BE2C (cell line): Measurements from ENCODE around the gene BIRC7.

Experiments used
- DNase-seq: peaks from one replicate; pipeline ENCODE4 v3.0.0-alpha.2; 2020
- H3K27me3 ChIP-seq: fragments of 250-450 bp; sonication (Bioruptor Pico); 2 replicates; pipeline ENCODE4 v1.5.1; 2020; ENCODE audit warnings: mild to moderate bottlenecking
- H3K36me3 ChIP-seq: fragments of 250-450 bp; sonication (Bioruptor Pico); 2 replicates; pipeline ENCODE4 v1.5.1; 2020; ENCODE audit warnings: mild to moderate bottlenecking
- H3K4me1 ChIP-seq: fragments of 250-450 bp; sonication (Bioruptor Pico); 2 replicates; pipeline ENCODE4 v1.5.1; 2020
- H3K4me3 ChIP-seq: 2 replicates; pipeline ENCODE4 v1.5.1; 2011; ENCODE audit warnings: low read depth, low read length
- H3K9me3 ChIP-seq: fragments of 250-450 bp; sonication (Bioruptor Pico); 2 replicates; pipeline ENCODE4 v1.5.1; 2020
- CTCF ChIP-seq: IDR thresholded peaks from 2 replicates; pipeline ENCODE4 v1.5.1; 2012; ENCODE audit warnings: mild to moderate bottlenecking, low read depth, low read length

BIRC7 gene

GRCh38 chr20:63264000-63264399 lies 28.3 kb downstream of the BIRC7 start:
- DNase-seq: no peak
- H3K4me1 ChIP-seq: no peaks in the 10 kb centered on the region
- no peaks in the 10 kb centered on the region for H3K9me3 ChIP-seq
- H3K4me3 ChIP-seq: no peak overlapping the region
- no peak for TF ChIP-seq CTCF
- H3K27me3 ChIP-seq: peaks cover 17% of the 10 kb centered on the region
- H3K36me3 ChIP-seq: no peaks in the 10 kb centered on the region

DNA sequence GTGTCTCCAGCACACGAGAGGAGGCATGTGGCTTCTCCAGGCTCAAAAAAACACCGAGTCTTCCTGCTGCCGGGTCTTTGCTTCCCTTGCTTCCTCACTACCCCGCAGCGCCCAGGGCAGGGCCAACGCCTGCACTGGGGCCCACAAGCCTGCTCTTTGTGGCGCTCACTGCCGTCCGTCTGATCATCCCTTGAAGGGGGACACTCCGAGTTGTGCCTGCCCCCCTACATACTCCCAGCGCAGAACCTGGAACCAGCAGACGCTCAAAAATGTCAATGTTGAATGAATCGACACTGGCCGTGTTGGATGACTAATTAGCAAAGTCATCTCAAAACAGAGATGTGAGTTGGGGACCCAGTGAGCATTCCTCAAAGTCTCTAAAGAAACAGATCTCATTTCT lies 28.8 kb downstream of the BIRC7 start:
- no peak for DNase-seq
- no peaks in the 10 kb centered on the region for H3K4me1 ChIP-seq
- TF ChIP-seq CTCF: no peak
- H3K4me3 ChIP-seq: no peak overlapping the region
- H3K36me3 ChIP-seq: no peaks in the 10 kb centered on the region
- peaks cover 17% of the 10 kb centered on the region for H3K27me3 ChIP-seq
- H3K9me3 ChIP-seq: no peaks in the 10 kb centered on the region

DNA sequence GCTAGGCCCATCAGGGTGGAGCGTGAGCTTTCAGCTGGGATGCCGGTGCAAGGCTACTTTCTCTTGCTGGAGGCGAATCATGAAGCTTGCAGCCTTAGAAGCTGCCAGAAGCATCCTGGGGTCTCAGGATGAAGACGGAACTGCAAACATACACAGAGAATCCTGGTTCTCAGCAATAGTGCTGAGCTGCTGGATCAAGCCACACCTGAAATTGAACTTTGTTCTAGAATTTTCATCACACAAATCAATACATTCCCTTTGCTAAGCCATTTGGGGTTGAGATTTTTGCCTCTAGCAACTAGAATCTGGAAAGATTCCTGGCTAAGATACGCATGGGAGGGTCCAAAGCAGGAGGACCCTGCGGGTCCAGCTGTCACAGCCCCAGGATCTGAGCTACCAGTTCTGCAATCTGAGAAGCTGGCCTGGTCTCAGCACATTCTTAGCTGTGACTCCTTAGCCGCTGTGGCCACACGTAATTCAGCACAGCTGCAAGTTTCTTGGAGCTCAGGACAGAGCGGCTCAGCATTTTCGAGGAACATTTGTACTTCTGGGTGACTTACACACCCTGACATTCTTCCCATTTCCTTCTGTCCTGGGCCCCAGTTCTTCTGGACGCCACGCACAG lies 30.3 kb downstream of the BIRC7 start:
- Histone ChIP-seq H3K36me3 (no peaks in the 10 kb centered on the region), H3K4me1 (no peaks in the 10 kb centered on the region), H3K9me3 (no peaks in the 10 kb centered on the region), H3K4me3 (no peak overlapping the region), H3K27me3 (peaks cover 17% of the 10 kb centered on the region)
- no peak for TF ChIP-seq CTCF
- DNase-seq: no peak

- no peak overlapping the region for H3K4me3 ChIP-seq
- DNase-seq: no peak
- H3K4me1 ChIP-seq: no peaks in the 10 kb centered on the region
- peaks cover 17% of the 10 kb centered on the region for H3K27me3 ChIP-seq
- no peak for TF ChIP-seq CTCF
- H3K36me3 ChIP-seq: no peaks in the 10 kb centered on the region
- no peaks in the 10 kb centered on the region for H3K9me3 ChIP-seq
These were observed 32.0 kb downstream of the BIRC7 start for GRCh38 chr20:63267691-63268090.

DNA sequence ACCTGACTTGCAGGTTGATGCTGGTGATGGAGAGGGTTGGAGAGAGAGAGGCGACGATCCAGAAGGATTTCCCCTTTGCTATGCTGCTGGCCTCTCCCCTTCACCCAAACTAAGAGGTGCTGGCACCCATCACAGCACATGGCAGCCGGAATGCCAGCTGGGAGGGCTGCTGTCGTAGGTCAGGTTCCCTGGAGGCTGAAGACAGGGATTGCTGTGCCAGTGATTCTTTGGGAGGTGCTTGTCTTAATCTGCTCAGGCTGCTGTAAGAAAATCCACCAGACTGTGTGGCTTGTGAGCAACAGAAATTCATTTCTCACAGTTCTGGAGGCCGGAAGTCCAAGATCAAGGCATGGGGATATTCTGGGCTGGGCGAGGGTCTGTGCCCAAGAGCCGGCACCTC lies 32.6 kb downstream of the BIRC7 start:
- no peaks in the 10 kb centered on the region for H3K36me3 ChIP-seq
- no peak overlapping the region for H3K4me3 ChIP-seq
- H3K4me1 ChIP-seq: no peaks in the 10 kb centered on the region
- H3K9me3 ChIP-seq: no peaks in the 10 kb centered on the region
- peaks cover 12% of the 10 kb centered on the region for H3K27me3 ChIP-seq
- no peak for TF ChIP-seq CTCF
- no peak for DNase-seq

- no peaks in the 10 kb centered on the region for H3K4me1 ChIP-seq
- no peak overlapping the region for H3K4me3 ChIP-seq
- peaks cover 9% of the 10 kb centered on the region for H3K27me3 ChIP-seq
- no peaks in the 10 kb centered on the region for H3K9me3 ChIP-seq
- no peak for DNase-seq
- no peak for TF ChIP-seq CTCF
- no peaks in the 10 kb centered on the region for H3K36me3 ChIP-seq
These were observed 33.1 kb downstream of the BIRC7 start for GRCh38 chr20:63268671-63269439.
